ENCODE results near the gene RAB17.

Gene RAB17

GRCh38 chr2:237538901-237539300 is 51.6 kb downstream of the RAB17 start:
- Mint-ChIP-seq H3K9me3 (no peaks in the 10 kb centered on the region), H3K27ac (no peak overlapping the region), H3K36me3 (ENCODE audit: low read depth) (no peaks in the 10 kb centered on the region), H3K27me3 (no peaks in the 10 kb centered on the region), H3K4me1 (no peaks in the 10 kb centered on the region), H3K4me3 (no peak overlapping the region)
- ATAC-seq, result no peak
- no peak for DNase-seq

- ATAC-seq (no peak), DNase-seq (no peak)
- Mint-ChIP-seq H3K4me1 (no peaks in the 10 kb centered on the region), H3K36me3 (ENCODE audit: low read depth) (no peaks in the 10 kb centered on the region), H3K9me3 (no peaks in the 10 kb centered on the region), H3K27me3 (no peaks in the 10 kb centered on the region), H3K4me3 (no peak overlapping the region), H3K27ac (no peak overlapping the region)
Measured at GRCh38 chr2:237538001-237538720, 52.4 kb downstream of the RAB17 start.

- ATAC-seq, result no peak
Measured at GRCh38 chr2:237536617-237537016, 53.9 kb downstream of the RAB17 start.

GRCh38 chr2:237536083-237536415 is 54.5 kb downstream of the RAB17 start:
- DNase-seq (no peak), ATAC-seq (no peak)
- Mint-ChIP-seq H3K27ac (no peak overlapping the region), H3K9me3 (no peaks in the 10 kb centered on the region), H3K4me3 (no peak overlapping the region), H3K36me3 (ENCODE audit: low read depth) (no peaks in the 10 kb centered on the region), H3K4me1 (no peaks in the 10 kb centered on the region), H3K27me3 (no peaks in the 10 kb centered on the region)

More at GRCh38 chr2:237536617-237537016, 53.9 kb downstream of the RAB17 start:
- Mint-ChIP-seq H3K4me3 (no peak overlapping the region), H3K27ac (no peak overlapping the region), H3K36me3 (ENCODE audit: low read depth) (no peaks in the 10 kb centered on the region), H3K4me1 (no peaks in the 10 kb centered on the region), H3K9me3 (no peaks in the 10 kb centered on the region), H3K27me3 (no peaks in the 10 kb centered on the region)
- no peak for DNase-seq

- no peak for ATAC-seq
- DNase-seq, result no peak
- Mint-ChIP-seq H3K9me3 (no peaks in the 10 kb centered on the region), H3K27ac (no peak overlapping the region), H3K36me3 (ENCODE audit: low read depth) (no peaks in the 10 kb centered on the region), H3K27me3 (no peaks in the 10 kb centered on the region), H3K4me3 (no peak overlapping the region), H3K4me1 (no peaks in the 10 kb centered on the region)
Measured at GRCh38 chr2:237535385-237536082, 55.0 kb downstream of the RAB17 start.

GRCh38 chr2:237534380-237534779 is 56.2 kb downstream of the RAB17 start:
- no peaks in the 10 kb centered on the region for H3K9me3 Mint-ChIP-seq

GRCh38 chr2:237533668-237534161 is 56.8 kb downstream of the RAB17 start:
- Mint-ChIP-seq H3K27ac (no peak overlapping the region), H3K4me1 (no peaks in the 10 kb centered on the region), H3K4me3 (no peak overlapping the region), H3K9me3 (no peaks in the 10 kb centered on the region), H3K36me3 (ENCODE audit: low read depth) (no peaks in the 10 kb centered on the region), H3K27me3 (no peaks in the 10 kb centered on the region)
- DNase-seq (no peak), ATAC-seq (no peak)

More at GRCh38 chr2:237534380-237534779, 56.2 kb downstream of the RAB17 start:
- Mint-ChIP-seq H3K36me3 (ENCODE audit: low read depth) (no peaks in the 10 kb centered on the region), H3K4me3 (no peak overlapping the region), H3K27ac (no peak overlapping the region), H3K27me3 (no peaks in the 10 kb centered on the region), H3K4me1 (no peaks in the 10 kb centered on the region)
- DNase-seq, result no peak
- no peak for ATAC-seq

- no peak for DNase-seq
- H3K4me3 Mint-ChIP-seq, result no peak overlapping the region
- H3K27ac Mint-ChIP-seq, result no peak overlapping the region
- H3K4me1 Mint-ChIP-seq, result no peaks in the 10 kb centered on the region
- no peaks in the 10 kb centered on the region for H3K9me3 Mint-ChIP-seq
- no peaks in the 10 kb centered on the region for H3K36me3 Mint-ChIP-seq (ENCODE audit: low read depth)
- ATAC-seq, result no peak
- H3K27me3 Mint-ChIP-seq, result no peaks in the 10 kb centered on the region
Measured at GRCh38 chr2:237532160-237532559, 58.4 kb downstream of the RAB17 start.

- Mint-ChIP-seq H3K36me3 (ENCODE audit: low read depth) (no peaks in the 10 kb centered on the region), H3K9me3 (no peaks in the 10 kb centered on the region), H3K27ac (no peak overlapping the region), H3K27me3 (no peaks in the 10 kb centered on the region), H3K4me1 (no peaks in the 10 kb centered on the region), H3K4me3 (no peak overlapping the region)
- ATAC-seq, result no peak
- no peak for DNase-seq
Measured at GRCh38 chr2:237530472-237531433, 59.8 kb downstream of the RAB17 start.

GRCh38 chr2:237529452-237530402 is 60.8 kb downstream of the RAB17 start:
- H3K9me3 Mint-ChIP-seq, result no peaks in the 10 kb centered on the region
- no peaks in the 10 kb centered on the region for H3K36me3 Mint-ChIP-seq (ENCODE audit: low read depth)
- H3K27me3 Mint-ChIP-seq, result no peaks in the 10 kb centered on the region
- no peak overlapping the region for H3K4me3 Mint-ChIP-seq
- H3K4me1 Mint-ChIP-seq, result no peaks in the 10 kb centered on the region
- H3K27ac Mint-ChIP-seq, result no peak overlapping the region
- no peak for ATAC-seq
- DNase-seq, result no peak

- ATAC-seq (no peak), DNase-seq (no peak)
- Mint-ChIP-seq H3K27ac (no peak overlapping the region), H3K4me1 (no peaks in the 10 kb centered on the region), H3K4me3 (no peak overlapping the region), H3K27me3 (no peaks in the 10 kb centered on the region), H3K36me3 (ENCODE audit: low read depth) (no peaks in the 10 kb centered on the region), H3K9me3 (no peaks in the 10 kb centered on the region)
Measured at GRCh38 chr2:237527766-237528165, 62.8 kb downstream of the RAB17 start.

GRCh38 chr2:237527233-237527632 is 63.3 kb downstream of the RAB17 start:
- H3K27ac Mint-ChIP-seq, result no peak overlapping the region
- no peaks in the 10 kb centered on the region for H3K27me3 Mint-ChIP-seq
- H3K36me3 Mint-ChIP-seq (ENCODE audit: low read depth), result no peaks in the 10 kb centered on the region
- no peaks in the 10 kb centered on the region for H3K4me1 Mint-ChIP-seq
- H3K9me3 Mint-ChIP-seq, result no peaks in the 10 kb centered on the region
- no peak for DNase-seq
- ATAC-seq, result no peak
- H3K4me3 Mint-ChIP-seq, result no peak overlapping the region

- Mint-ChIP-seq H3K4me1 (no peaks in the 10 kb centered on the region), H3K9me3 (no peaks in the 10 kb centered on the region)
- no peak for ATAC-seq
Measured at GRCh38 chr2:237525559-237526157, 64.9 kb downstream of the RAB17 start.

More at GRCh38 chr2:237525559-237526157, 64.9 kb downstream of the RAB17 start:
- Mint-ChIP-seq H3K27me3 (no peaks in the 10 kb centered on the region), H3K4me3 (no peak overlapping the region), H3K36me3 (ENCODE audit: low read depth) (no peaks in the 10 kb centered on the region), H3K27ac (no peak overlapping the region)
- no peak for DNase-seq

Data from activated naive CD8-positive, alpha-beta T cell treated with anti-CD3 and anti-CD28 coated beads, Interleukin-2, amount 50 U/mL, for 24 hours (primary cell).